Measurements from ENCODE around the gene SH3YL1. TPM values are rescaled to one million over a fixed set of nuclear protein-coding genes. Genes with fewer than 3 reads are reported as not detected.

SH3YL1 gene
- total and polyA plus RNA-seq, 4 donors: 6.4 to 19.2 (median 13.9) TPM

DNA sequence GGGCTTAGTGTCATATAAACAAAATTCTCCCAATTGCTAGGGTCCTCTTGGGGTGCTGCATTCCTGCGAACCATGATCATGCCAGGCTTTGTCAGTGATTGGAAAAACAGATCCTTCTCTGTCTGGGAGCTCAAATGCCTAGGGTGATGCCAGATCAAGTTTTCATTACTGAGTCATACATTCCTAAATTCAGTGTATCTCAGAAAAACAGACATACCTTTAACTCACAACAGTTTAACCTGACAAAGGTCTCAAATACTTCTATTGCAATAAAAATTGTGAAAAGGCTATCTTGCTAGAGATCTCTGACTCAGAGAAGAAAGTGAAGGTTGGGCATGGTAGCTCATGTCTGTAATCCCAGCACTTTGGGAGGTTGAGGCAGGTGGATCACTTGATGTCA, 86.9 kb downstream of the SH3YL1 start:
- peaks cover 0 to 7% (median 1%) of the 10 kb centered on the region in 4 donors for H3K27me3 ChIP-seq (ENCODE audit: control insufficient read depth in 4 of 4, insufficient read depth in 4 of 4, low read length in 3 of 4)
- no peak for TF ChIP-seq JUND (IDR thresholded peaks at IDR 0.05)
- TF ChIP-seq, protein P1, sequence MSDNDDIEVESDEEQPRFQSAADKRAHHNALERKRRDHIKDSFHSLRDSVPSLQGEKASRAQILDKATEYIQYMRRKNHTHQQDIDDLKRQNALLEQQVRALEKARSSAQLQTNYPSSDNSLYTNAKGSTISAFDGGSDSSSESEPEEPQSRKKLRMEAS (IDR thresholded peaks at IDR 0.05): no peak
- TF ChIP-seq GABPA (IDR thresholded peaks at IDR 0.05 in 1 of 2, conservative IDR thresholded peaks at IDR 0.05 in 1 of 2): no peak
- TF ChIP-seq SP1 (IDR thresholded peaks at IDR 0.05): no peak
- TF ChIP-seq, protein P2, sequence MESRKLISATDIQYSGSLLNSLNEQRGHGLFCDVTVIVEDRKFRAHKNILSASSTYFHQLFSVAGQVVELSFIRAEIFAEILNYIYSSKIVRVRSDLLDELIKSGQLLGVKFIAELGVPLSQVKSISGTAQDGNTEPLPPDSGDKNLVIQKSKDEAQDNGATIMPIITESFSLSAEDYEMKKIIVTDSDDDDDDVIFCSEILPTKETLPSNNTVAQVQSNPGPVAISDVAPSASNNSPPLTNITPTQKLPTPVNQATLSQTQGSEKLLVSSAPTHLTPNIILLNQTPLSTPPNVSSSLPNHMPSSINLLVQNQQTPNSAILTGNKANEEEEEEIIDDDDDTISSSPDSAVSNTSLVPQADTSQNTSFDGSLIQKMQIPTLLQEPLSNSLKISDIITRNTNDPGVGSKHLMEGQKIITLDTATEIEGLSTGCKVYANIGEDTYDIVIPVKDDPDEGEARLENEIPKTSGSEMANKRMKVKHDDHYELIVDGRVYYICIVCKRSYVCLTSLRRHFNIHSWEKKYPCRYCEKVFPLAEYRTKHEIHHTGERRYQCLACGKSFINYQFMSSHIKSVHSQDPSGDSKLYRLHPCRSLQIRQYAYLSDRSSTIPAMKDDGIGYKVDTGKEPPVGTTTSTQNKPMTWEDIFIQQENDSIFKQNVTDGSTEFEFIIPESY (IDR thresholded peaks at IDR 0.05): no peak
- H3K9me3 ChIP-seq (ENCODE audit: control insufficient read depth in 4 of 4, low read length in 3 of 4): no peaks in the 10 kb centered on the region
- H3K36me3 ChIP-seq (ENCODE audit: control insufficient read depth in 4 of 4, insufficient read depth in 3 of 4, low read depth in 1 of 4, low read length in 3 of 4): no peaks in the 10 kb centered on the region
- no peak for DNase-seq (ENCODE audit: low spot score)
- no peaks in the 10 kb centered on the region for H3K4me1 ChIP-seq (ENCODE audit: control insufficient read depth in 4 of 4, insufficient read depth in 4 of 4, low read length in 3 of 4)
- 83% methylated on average over 1 of the region's 1 CpG for WGBS
- H3K4me3 ChIP-seq (ENCODE audit: low read depth in 1 of 3, low read length in 3 of 3): no peak overlapping the region
- no peak overlapping the region for H3K27ac ChIP-seq (ENCODE audit: low read depth in 1 of 2, low read length in 2 of 2)
- no peak overlapping the region for H3K9ac ChIP-seq (ENCODE audit: low read depth in 1 of 2, low read length in 2 of 2)

DNA sequence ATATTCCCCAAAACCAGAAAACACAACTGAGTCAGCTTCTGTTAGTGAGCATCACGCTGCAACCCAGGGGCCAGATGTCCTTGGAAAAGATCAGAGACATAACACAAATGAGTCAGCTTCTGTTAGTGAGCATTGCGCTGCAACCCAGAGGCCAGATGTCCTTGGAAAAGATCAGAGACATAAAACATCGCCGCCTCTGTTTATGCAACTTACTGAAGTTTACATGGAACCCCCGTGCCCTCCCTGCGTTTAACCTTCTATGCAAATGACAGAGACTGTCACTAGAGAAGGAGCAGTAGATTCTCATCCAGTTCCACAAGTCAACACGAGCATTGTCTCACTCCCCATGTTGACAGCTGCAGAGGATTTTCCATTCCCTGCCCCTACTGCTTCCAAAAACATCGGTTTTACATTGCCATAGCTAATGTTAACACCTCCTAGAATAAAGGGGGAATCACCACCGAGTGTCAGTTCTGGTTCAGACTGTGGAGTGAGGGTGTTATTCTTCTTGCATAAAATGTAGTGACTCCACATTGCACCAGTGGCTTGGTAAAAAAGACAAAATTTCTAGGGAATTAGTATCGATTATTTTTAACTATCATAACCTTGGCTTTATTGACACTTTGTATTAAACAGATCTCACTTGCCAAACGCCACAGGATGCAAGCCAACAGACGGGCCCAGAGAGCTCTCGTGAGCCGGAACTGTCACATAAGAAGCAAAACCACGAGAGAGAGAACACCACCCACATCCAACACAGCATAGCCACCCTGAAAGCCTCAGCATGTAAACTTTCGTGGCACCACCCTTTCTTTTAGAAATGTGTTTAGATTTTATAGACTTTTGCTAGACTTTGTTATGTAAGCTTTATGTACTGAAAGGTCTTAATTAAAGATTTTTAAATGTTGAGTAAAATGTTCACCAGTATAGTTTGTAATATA, 87.7 kb downstream of the SH3YL1 start:
- H3K4me3 ChIP-seq (ENCODE audit: low read depth in 1 of 3, low read length in 3 of 3): no peak overlapping the region
- 62% methylated on average over 16 of the region's 16 CpGs for WGBS
- TF ChIP-seq, protein P1 (IDR thresholded peaks at IDR 0.05): no peak
- TF ChIP-seq SP1 (IDR thresholded peaks at IDR 0.05): no peak
- no peak for TF ChIP-seq HNF4G (IDR thresholded peaks at IDR 0.05)
- TF ChIP-seq YY1 (IDR thresholded peaks at IDR 0.05): no peak
- no peak for TF ChIP-seq NR2F2 (IDR thresholded peaks at IDR 0.05)
- TF ChIP-seq TAF1 (conservative IDR thresholded peaks at IDR 0.05): no peak
- TF ChIP-seq GABPA (IDR thresholded peaks at IDR 0.05 in 1 of 2, conservative IDR thresholded peaks at IDR 0.05 in 1 of 2): no peak
- TF ChIP-seq RAD21 (IDR thresholded peaks at IDR 0.05): no peak
- TF ChIP-seq RXRA (IDR thresholded peaks at IDR 0.05): no peak
- no peak for TF ChIP-seq JUND (IDR thresholded peaks at IDR 0.05)
- TF ChIP-seq, protein P2 (IDR thresholded peaks at IDR 0.05): no peak
- no peak for TF ChIP-seq FOXA2 (IDR thresholded peaks at IDR 0.05)
- TF ChIP-seq, protein P3, sequence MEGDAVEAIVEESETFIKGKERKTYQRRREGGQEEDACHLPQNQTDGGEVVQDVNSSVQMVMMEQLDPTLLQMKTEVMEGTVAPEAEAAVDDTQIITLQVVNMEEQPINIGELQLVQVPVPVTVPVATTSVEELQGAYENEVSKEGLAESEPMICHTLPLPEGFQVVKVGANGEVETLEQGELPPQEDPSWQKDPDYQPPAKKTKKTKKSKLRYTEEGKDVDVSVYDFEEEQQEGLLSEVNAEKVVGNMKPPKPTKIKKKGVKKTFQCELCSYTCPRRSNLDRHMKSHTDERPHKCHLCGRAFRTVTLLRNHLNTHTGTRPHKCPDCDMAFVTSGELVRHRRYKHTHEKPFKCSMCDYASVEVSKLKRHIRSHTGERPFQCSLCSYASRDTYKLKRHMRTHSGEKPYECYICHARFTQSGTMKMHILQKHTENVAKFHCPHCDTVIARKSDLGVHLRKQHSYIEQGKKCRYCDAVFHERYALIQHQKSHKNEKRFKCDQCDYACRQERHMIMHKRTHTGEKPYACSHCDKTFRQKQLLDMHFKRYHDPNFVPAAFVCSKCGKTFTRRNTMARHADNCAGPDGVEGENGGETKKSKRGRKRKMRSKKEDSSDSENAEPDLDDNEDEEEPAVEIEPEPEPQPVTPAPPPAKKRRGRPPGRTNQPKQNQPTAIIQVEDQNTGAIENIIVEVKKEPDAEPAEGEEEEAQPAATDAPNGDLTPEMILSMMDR (IDR thresholded peaks at IDR 0.05; ENCODE audit: low read depth, low read length, missing input control): no peak
- TF ChIP-seq, protein P4, sequence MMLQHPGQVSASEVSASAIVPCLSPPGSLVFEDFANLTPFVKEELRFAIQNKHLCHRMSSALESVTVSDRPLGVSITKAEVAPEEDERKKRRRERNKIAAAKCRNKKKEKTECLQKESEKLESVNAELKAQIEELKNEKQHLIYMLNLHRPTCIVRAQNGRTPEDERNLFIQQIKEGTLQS (IDR thresholded peaks at IDR 0.05): no peak
- no peak for TF ChIP-seq FOXA1 (IDR thresholded peaks at IDR 0.05)
- TF ChIP-seq, protein P5, sequence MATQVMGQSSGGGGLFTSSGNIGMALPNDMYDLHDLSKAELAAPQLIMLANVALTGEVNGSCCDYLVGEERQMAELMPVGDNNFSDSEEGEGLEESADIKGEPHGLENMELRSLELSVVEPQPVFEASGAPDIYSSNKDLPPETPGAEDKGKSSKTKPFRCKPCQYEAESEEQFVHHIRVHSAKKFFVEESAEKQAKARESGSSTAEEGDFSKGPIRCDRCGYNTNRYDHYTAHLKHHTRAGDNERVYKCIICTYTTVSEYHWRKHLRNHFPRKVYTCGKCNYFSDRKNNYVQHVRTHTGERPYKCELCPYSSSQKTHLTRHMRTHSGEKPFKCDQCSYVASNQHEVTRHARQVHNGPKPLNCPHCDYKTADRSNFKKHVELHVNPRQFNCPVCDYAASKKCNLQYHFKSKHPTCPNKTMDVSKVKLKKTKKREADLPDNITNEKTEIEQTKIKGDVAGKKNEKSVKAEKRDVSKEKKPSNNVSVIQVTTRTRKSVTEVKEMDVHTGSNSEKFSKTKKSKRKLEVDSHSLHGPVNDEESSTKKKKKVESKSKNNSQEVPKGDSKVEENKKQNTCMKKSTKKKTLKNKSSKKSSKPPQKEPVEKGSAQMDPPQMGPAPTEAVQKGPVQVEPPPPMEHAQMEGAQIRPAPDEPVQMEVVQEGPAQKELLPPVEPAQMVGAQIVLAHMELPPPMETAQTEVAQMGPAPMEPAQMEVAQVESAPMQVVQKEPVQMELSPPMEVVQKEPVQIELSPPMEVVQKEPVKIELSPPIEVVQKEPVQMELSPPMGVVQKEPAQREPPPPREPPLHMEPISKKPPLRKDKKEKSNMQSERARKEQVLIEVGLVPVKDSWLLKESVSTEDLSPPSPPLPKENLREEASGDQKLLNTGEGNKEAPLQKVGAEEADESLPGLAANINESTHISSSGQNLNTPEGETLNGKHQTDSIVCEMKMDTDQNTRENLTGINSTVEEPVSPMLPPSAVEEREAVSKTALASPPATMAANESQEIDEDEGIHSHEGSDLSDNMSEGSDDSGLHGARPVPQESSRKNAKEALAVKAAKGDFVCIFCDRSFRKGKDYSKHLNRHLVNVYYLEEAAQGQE (IDR thresholded peaks at IDR 0.05): no peak
- no peak for TF ChIP-seq HNF4A (conservative IDR thresholded peaks at IDR 0.05)
- TF ChIP-seq EGR1 (IDR thresholded peaks at IDR 0.05; ENCODE audit: low read depth in 2 of 2): no peak
- H3K4me1 ChIP-seq (ENCODE audit: control insufficient read depth in 4 of 4, insufficient read depth in 4 of 4, low read length in 3 of 4): no peaks in the 10 kb centered on the region
- peaks cover 0 to 7% (median 1%) of the 10 kb centered on the region in 4 donors for H3K27me3 ChIP-seq (ENCODE audit: control insufficient read depth in 4 of 4, insufficient read depth in 4 of 4, low read length in 3 of 4)
- no peaks in the 10 kb centered on the region for H3K36me3 ChIP-seq (ENCODE audit: control insufficient read depth in 4 of 4, insufficient read depth in 3 of 4, low read depth in 1 of 4, low read length in 3 of 4)
- H3K27ac ChIP-seq (ENCODE audit: low read depth in 1 of 2, low read length in 2 of 2): no peak overlapping the region
- no peak overlapping the region for H3K9ac ChIP-seq (ENCODE audit: low read depth in 1 of 2, low read length in 2 of 2)
- no peak for DNase-seq (ENCODE audit: low spot score)
- no peaks in the 10 kb centered on the region for H3K9me3 ChIP-seq (ENCODE audit: control insufficient read depth in 4 of 4, low read length in 3 of 4)

Data from liver (tissue), 9 donors.